GM12878 (cell line): ENCODE data around the gene ASB4. TPM values are rescaled to one million over a fixed set of nuclear protein-coding genes. Genes with fewer than 3 reads are reported as not detected.

ENCODE experiments used
- ATAC-seq: fragments of 200-7000 bp; cut with Tn5 transposase; 3 replicates; pipeline ENCODE4 v1.9.1; 2020; ENCODE audit warnings: mild to moderate bottlenecking, moderate library complexity
- BruUV-seq: library from RNA; stranded (reverse); fragments of 400-500 nt; replicated peaks from 2 replicates; lab custom pipeline; 2021; lab: Mats Ljungman, UMichigan
- CTCF ChIA-PET: fragments of 300-600 bp; sonication (Branson Sonifier 250); formaldehyde crosslinking; extraction: SDS; loops from one replicate; lab custom pipeline; 2021; ENCODE audit warnings: inconsistent platforms; lab: Yijun Ruan, JAX
- POLR2A ChIA-PET: fragments of 350-600 bp; formaldehyde crosslinking; extraction: SDS; loops from one replicate; lab custom pipeline; 2021; ENCODE audit warnings: inconsistent platforms; lab: Charles Lee
- RAD21 ChIA-PET: fragments of 300-600 bp; sonication (Branson Sonifier 250); formaldehyde crosslinking; loops from one replicate; lab custom pipeline; 2023; ENCODE audit warnings: antibody characterized with exemption; ENCODE audit not compliant: unreplicated experiment; lab: Charles Lee
- SMC1A ChIA-PET: fragments of 300-600 bp; sonication (Branson Sonifier 250); formaldehyde crosslinking; loops from one replicate; lab custom pipeline; 2023; ENCODE audit not compliant: unreplicated experiment, uncharacterized antibody; lab: Charles Lee
- DNase-seq: peaks from one replicate; pipeline ENCODE4 v3.0.0-alpha.2; 2011; ENCODE audit warnings: low read depth, low spot score
- FAIRE-seq: peaks from 3 replicates; lab custom pipeline; 2011; peaks lifted over from hg19 to GRCh38; lab: Jason Lieb, UNC
- H2AFZ ChIP-seq: 2 replicates; pipeline ENCODE4 v1.6.0; 2011; ENCODE audit warnings: low read depth, low read length, control low read depth; ENCODE audit not compliant: control insufficient read depth
- H3K27ac ChIP-seq: 2 replicates; pipeline ENCODE4 v1.5.1; 2011; ENCODE audit warnings: control low read depth; ENCODE audit not compliant: control insufficient read depth, insufficient read depth
- H3K27me3 ChIP-seq, 2 experiments: replicated peaks in 1 of 2; 2 replicates each; pipeline versions ENCODE4 v1.6.0 to v1.6.1; 2011; ENCODE audit warnings: low read length in 1 of 2; ENCODE audit not compliant: control insufficient read depth in 2 of 2, insufficient read depth in 2 of 2
- H3K36me3 ChIP-seq, 2 experiments: 2 replicates each; pipeline ENCODE4 v1.5.1; 2011; ENCODE audit warnings: low read length in 1 of 2; ENCODE audit not compliant: control insufficient read depth in 2 of 2, insufficient read depth in 2 of 2
- H3K4me1 ChIP-seq: 2 replicates; pipeline ENCODE4 v1.6.1; 2011; ENCODE audit warnings: mild to moderate bottlenecking, low read length, moderate library complexity, mixed read lengths; ENCODE audit not compliant: control insufficient read depth, insufficient read depth
- H3K4me2 ChIP-seq: 2 replicates; pipeline ENCODE4 v1.6.0; 2011; ENCODE audit warnings: control low read depth; ENCODE audit not compliant: control insufficient read depth, insufficient read depth
- H3K4me3 ChIP-seq: fragments of 200-600 bp; sonication (generic); 2 replicates; pipeline ENCODE4 v1.5.1; 2016
- H3K79me2 ChIP-seq: 2 replicates; pipeline ENCODE4 v1.6.0; 2011; ENCODE audit warnings: low read length; ENCODE audit not compliant: control insufficient read depth, insufficient read depth
- H3K9ac ChIP-seq: 2 replicates; pipeline ENCODE4 v1.8.0; 2011; ENCODE audit warnings: low read length, control low read depth, mixed read lengths; ENCODE audit not compliant: control insufficient read depth, insufficient read depth
- H3K9me3 ChIP-seq: replicated peaks from 3 replicates; pipeline ENCODE4 v1.5.1; 2011; ENCODE audit warnings: mild to moderate bottlenecking, low read length; ENCODE audit not compliant: control insufficient read depth, insufficient read depth
- H4K20me1 ChIP-seq: 2 replicates; pipeline ENCODE4 v1.6.0; 2011; ENCODE audit not compliant: control insufficient read depth, insufficient read depth
- FOXM1 ChIP-seq: IDR thresholded peaks from 2 replicates; pipeline ENCODE4 v1.6.1; 2012; ENCODE audit warnings: low read depth, mild to moderate bottlenecking, inconsistent platforms, low read length, moderate library complexity
- RCOR1 ChIP-seq: conservative IDR thresholded peaks from 2 replicates; pipeline ENCODE4 v1.6.1; 2012; ENCODE audit warnings: low read depth, low read length, improper control_type of control experiment
- SIN3A ChIP-seq: IDR thresholded peaks from 2 replicates; pipeline ENCODE4 v1.6.1; 2012; ENCODE audit warnings: low read depth, low read length, improper control_type of control experiment
- SIX5 ChIP-seq: IDR thresholded peaks from 2 replicates; pipeline ENCODE4 v1.6.1; 2011; ENCODE audit warnings: mild to moderate bottlenecking, low read depth, low read length, moderate library complexity; ENCODE audit not compliant: severe bottlenecking
- WGBS: methylation state at CpG from one replicate; pipeline ENCODE4 v1.1.6; 2016; ENCODE audit warnings: low lambda C conversion rate; ENCODE audit not compliant: insufficient replicate concordance, insufficient coverage; ENCODE audit errors: missing lambda C conversion rate; 5-methylcytosine and 5-hydroxymethylcytosine counted together
- in situ Hi-C: fragments of 300-500 bp; cut with MboI; formaldehyde crosslinking; loops from 9 replicates; pipeline ENCODE4 v1.14.3; 2018; ENCODE audit warnings: mixed read lengths
- intact Hi-C: fragments of 100-400 bp; cut with micrococcal nuclease; formaldehyde crosslinking; loops from one replicate; pipeline ENCODE4 v1.14.2; 2022; ENCODE audit not compliant: unreplicated experiment
- polyA plus RNA-seq, 11 experiments: library from polyadenylated mRNA; depleted of rRNA in 4 of 11; unstranded in 6 of 11; stranded (reverse) in 5 of 11; fragments of >200 nt; fragmentation: Nextera tagmentation in 4 of 11; fragmentation: Illumina TruSeq in 1 of 11; extraction: Ambion mirVana in 4 of 11; extraction: Trizol in 1 of 11; gene quantifications; 1 replicate in 1 of 11; 2 replicates in 10 of 11; pipeline versions ENCODE4 v1.2.1 to v1.2.3, GENCODE V29; 2011 to 2016; ENCODE audit warnings: inconsistent platforms in 2 of 11, missing spikeins in 2 of 11, low read depth in 1 of 11
- total RNA-seq, 4 experiments: library from RNA; depleted of rRNA in 3 of 4; stranded (reverse); fragments of >200 nt in 3 of 4; fragmentation: Illumina TruSeq in 1 of 4; extraction: Trizol in 1 of 4; gene quantifications; 2 replicates each; pipeline versions ENCODE4 v1.2.1 to v1.2.3, GENCODE V29; 2013 to 2021
- TF ChIP-seq, protein P1 (sequence below): fragments of 450-650 bp; IDR thresholded peaks from 2 replicates; pipeline ENCODE4 v1.6.1; 2018; ENCODE audit warnings: mild to moderate bottlenecking, low read depth, moderate library complexity; ENCODE audit not compliant: partially characterized antibody

ASB4 gene
- total and polyA plus RNA-seq, 10 of the 15 experiments (the other 5 are each of a cell fraction or from before 2014, with no cell fraction given) = 0.12 to 1.1 TPM; not detected in 8

DNA sequence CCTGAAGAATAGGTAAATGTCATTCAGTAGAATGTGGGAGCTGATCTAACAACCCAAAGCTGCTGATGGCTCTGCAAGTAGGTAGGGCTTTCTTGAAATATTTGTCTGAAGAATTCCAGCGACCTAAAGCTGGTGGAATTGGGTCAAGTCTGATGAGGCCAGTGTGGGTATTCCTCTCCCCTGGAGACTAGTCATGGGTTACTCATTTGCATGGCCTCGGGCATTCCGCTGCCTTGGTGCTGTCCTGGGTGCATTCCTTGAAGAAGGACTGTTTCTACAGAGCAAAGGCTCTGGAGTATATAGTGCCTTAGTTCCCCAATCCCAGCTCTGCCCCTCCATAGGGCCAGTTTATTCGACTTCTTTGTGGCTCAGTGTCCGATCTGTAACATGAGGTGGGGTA, 91.4 kb downstream of the ASB4 start (continued):
- TF ChIP-seq, protein P1, sequence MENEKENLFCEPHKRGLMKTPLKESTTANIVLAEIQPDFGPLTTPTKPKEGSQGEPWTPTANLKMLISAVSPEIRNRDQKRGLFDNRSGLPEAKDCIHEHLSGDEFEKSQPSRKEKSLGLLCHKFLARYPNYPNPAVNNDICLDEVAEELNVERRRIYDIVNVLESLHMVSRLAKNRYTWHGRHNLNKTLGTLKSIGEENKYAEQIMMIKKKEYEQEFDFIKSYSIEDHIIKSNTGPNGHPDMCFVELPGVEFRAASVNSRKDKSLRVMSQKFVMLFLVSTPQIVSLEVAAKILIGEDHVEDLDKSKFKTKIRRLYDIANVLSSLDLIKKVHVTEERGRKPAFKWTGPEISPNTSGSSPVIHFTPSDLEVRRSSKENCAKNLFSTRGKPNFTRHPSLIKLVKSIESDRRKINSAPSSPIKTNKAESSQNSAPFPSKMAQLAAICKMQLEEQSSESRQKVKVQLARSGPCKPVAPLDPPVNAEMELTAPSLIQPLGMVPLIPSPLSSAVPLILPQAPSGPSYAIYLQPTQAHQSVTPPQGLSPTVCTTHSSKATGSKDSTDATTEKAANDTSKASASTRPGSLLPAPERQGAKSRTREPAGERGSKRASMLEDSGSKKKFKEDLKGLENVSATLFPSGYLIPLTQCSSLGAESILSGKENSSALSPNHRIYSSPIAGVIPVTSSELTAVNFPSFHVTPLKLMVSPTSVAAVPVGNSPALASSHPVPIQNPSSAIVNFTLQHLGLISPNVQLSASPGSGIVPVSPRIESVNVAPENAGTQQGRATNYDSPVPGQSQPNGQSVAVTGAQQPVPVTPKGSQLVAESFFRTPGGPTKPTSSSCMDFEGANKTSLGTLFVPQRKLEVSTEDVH = no peak
- TF ChIP-seq SIX5 (no peak), RCOR1 (no peak), FOXM1 (no peak)

DNA sequence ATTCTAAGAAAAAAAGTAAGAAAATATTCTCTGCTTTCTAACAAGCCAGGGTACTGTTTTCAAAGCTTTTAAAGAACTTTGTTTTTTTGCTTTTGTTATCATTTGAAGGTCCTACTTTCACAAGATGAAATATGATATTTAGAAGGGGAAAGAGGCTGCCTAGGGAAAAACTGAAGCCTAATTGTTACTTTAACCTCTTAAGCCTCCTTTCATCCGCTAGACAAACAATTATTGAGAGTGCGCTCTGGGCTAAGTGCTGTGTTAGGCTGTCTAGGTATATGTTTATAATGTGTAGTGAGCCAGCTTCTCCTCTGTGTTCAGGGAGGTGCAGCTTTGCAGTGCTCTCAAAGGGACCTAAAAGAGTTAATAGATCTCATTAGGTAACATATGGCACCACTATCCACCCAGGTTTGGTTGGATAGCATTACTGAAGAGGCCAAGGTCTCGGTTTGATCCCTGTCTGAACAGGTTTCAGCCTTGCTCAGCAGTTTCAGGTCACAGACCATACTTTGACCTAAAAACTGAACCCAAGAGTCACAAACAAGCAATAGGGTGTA, 92.6 kb downstream of the ASB4 start:
- no peak for DNase-seq
- H3K79me2 ChIP-seq = no peaks in the 10 kb centered on the region
- H3K4me1 ChIP-seq = no peaks in the 10 kb centered on the region
- H3K27ac ChIP-seq = no peak overlapping the region
- no peak overlapping the region for H3K4me3 ChIP-seq
- ChIA-PET SMC1A (interaction anchor here (0.7 kb wide), 1 partner anchor 19 kb away, joined by 3 read pairs; no protein-coding TSS in a partner anchor), RAD21 (no interaction called here), CTCF (no interaction called here), POLR2A (no interaction called here)
- ATAC-seq = no peak
- H4K20me1 ChIP-seq = no peaks in the 10 kb centered on the region; the same call in 1 of the 2 replicates
- no peak overlapping the region for H3K9ac ChIP-seq
- H3K27me3 ChIP-seq = no peaks in the 10 kb centered on the region
- intact Hi-C loops = no loop called here
- no peak overlapping the region for H3K4me2 ChIP-seq
- no peak for FAIRE-seq
- H3K36me3 ChIP-seq = no peaks in the 10 kb centered on the region
- H3K9me3 ChIP-seq = no peaks in the 10 kb centered on the region
- H2AFZ ChIP-seq = no peak overlapping the region
- no peak for TF ChIP-seq SIN3A
- in situ Hi-C loops = no loop called here
- 32% methylated on average over 3 of the region's 3 CpGs for WGBS
- BruUV-seq = no TSS peak
